Transverse colon (tissue), 4 donors: ENCODE measurements around the gene BCL2L15.

Experiments used
- POLR2A ChIP-seq: fragments of 450-650 bp; IDR thresholded peaks from one replicate; pipeline ENCODE4 v1.6.1; 2016; ENCODE audit warnings: antibody characterized with exemption, mild to moderate bottlenecking, moderate library complexity
- POLR2AphosphoS5 ChIP-seq, 3 donors: sonication (generic); formaldehyde crosslinking; IDR thresholded peaks; one replicate each; pipeline ENCODE4 v1.6.1; 2016; ENCODE audit warnings: antibody characterized with exemption in 3 of 3
- TF ChIP-seq, protein P1 (sequence below), 5 experiments: fragments of 200-600 bp in 3 of 5; fragments of 450-650 bp in 2 of 5; sonication (generic) in 3 of 5; IDR thresholded peaks; 1 replicate in 2 of 5; 2 replicates in 3 of 5; pipeline ENCODE4 v1.5.1; 2016 to 2017; ENCODE audit warnings: antibody characterized with exemption in 5 of 5, inconsistent platforms in 3 of 5, mild to moderate bottlenecking in 2 of 5, moderate library complexity in 1 of 5

DNA sequence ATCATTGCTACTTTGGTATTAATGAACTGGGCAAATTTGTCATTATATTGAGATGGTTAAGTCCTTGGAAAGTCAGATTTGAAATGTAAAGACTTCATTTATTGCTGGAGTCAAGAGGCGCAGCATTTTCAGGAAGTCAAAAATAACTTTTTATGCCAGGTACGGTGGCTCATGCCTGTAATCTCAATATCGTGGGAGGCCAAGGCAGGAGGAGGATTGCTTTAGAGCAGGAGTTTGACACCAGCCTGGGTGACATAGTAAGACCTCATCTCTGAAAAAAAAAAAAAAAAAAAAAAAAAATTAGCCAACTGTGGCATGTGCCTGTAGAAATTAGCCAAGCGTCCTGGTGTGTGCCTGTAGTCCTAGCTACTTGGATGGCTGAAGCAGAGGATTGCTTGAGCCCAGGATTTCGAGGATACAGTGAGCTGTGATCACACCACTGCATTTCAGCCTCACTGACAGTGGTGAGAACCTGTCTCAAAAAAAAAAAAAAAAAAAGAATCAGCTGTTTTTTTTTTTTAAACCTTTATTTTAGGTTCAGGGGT, 47.2 kb upstream of the BCL2L15 start:
- TF ChIP-seq, protein P1, sequence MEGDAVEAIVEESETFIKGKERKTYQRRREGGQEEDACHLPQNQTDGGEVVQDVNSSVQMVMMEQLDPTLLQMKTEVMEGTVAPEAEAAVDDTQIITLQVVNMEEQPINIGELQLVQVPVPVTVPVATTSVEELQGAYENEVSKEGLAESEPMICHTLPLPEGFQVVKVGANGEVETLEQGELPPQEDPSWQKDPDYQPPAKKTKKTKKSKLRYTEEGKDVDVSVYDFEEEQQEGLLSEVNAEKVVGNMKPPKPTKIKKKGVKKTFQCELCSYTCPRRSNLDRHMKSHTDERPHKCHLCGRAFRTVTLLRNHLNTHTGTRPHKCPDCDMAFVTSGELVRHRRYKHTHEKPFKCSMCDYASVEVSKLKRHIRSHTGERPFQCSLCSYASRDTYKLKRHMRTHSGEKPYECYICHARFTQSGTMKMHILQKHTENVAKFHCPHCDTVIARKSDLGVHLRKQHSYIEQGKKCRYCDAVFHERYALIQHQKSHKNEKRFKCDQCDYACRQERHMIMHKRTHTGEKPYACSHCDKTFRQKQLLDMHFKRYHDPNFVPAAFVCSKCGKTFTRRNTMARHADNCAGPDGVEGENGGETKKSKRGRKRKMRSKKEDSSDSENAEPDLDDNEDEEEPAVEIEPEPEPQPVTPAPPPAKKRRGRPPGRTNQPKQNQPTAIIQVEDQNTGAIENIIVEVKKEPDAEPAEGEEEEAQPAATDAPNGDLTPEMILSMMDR (IDR thresholded peaks at IDR 0.05): no peak
- TF ChIP-seq POLR2A: no peak
- no peak for TF ChIP-seq POLR2AphosphoS5 (IDR thresholded peaks at IDR 0.05)
